H9 (cell line): Measurements from ENCODE around the gene RGSL1. TPM values are rescaled to one million over a fixed set of nuclear protein-coding genes. Genes with fewer than 3 reads are reported as not detected.

Experiments used
- DNase-seq: peaks from one replicate; pipeline ENCODE4 v3.0.0-alpha.2; 2017
- H2AFZ ChIP-seq: one replicate; pipeline ENCODE4 v1.6.1; 2013; ENCODE audit warnings: mild to moderate bottlenecking, low read length, control low read depth, moderate library complexity
- H2AK5ac ChIP-seq: 2 replicates; pipeline ENCODE4 v1.6.1; 2013; ENCODE audit warnings: low read length, control low read depth, mixed read lengths; ENCODE audit not compliant: insufficient read length
- H2BK120ac ChIP-seq: one replicate; pipeline ENCODE4 v1.6.1; 2013; ENCODE audit warnings: low read depth, mild to moderate bottlenecking, low read length, control low read depth, inconsistent platforms; ENCODE audit not compliant: poor library complexity, severe bottlenecking
- H2BK12ac ChIP-seq: 2 replicates; pipeline ENCODE4 v1.6.1; 2013; ENCODE audit warnings: low read length, control low read depth, mixed read lengths, low read depth; ENCODE audit not compliant: insufficient read length
- H2BK15ac ChIP-seq: 2 replicates; pipeline ENCODE4 v1.6.1; 2013; ENCODE audit warnings: low read depth, low read length, control low read depth
- H2BK20ac ChIP-seq: one replicate; pipeline ENCODE4 v1.6.1; 2013; ENCODE audit warnings: low read depth, mild to moderate bottlenecking, low read length, control low read depth, inconsistent platforms; ENCODE audit not compliant: poor library complexity, severe bottlenecking
- H2BK5ac ChIP-seq: 2 replicates; pipeline ENCODE4 v1.6.1; 2013; ENCODE audit warnings: low read length, control low read depth, mixed read lengths; ENCODE audit not compliant: insufficient read length
- H3K14ac ChIP-seq: 2 replicates; pipeline ENCODE4 v1.6.1; 2013; ENCODE audit warnings: low read length, control low read depth; ENCODE audit not compliant: insufficient read depth
- H3K18ac ChIP-seq: 2 replicates; pipeline ENCODE4 v1.6.1; 2013; ENCODE audit warnings: low read depth, mild to moderate bottlenecking, mixed read lengths, low read length, control low read depth; ENCODE audit not compliant: insufficient read length
- H3K23ac ChIP-seq: 2 replicates; pipeline ENCODE4 v1.6.1; 2013; ENCODE audit warnings: low read length, control low read depth, mixed read lengths, low read depth; ENCODE audit not compliant: insufficient read length
- H3K23me2 ChIP-seq: 2 replicates; pipeline ENCODE4 v1.6.1; 2013; ENCODE audit warnings: low read depth, mild to moderate bottlenecking, mixed read lengths, low read length, control low read depth; ENCODE audit not compliant: insufficient read length, poor library complexity, severe bottlenecking
- H3K27ac ChIP-seq: 2 replicates; pipeline ENCODE4 v1.5.1; 2013; ENCODE audit warnings: low read length, control low read depth, mixed read lengths, low read depth; ENCODE audit not compliant: insufficient read length
- H3K27me3 ChIP-seq: 2 replicates; pipeline ENCODE4 v1.6.1; 2013; ENCODE audit warnings: low read length, control low read depth, inconsistent platforms; ENCODE audit not compliant: insufficient read depth
- H3K4ac ChIP-seq: 2 replicates; pipeline ENCODE4 v1.6.1; 2013; ENCODE audit warnings: low read depth, mild to moderate bottlenecking, control low read depth, inconsistent platforms, low read length, moderate library complexity
- H3K4me1 ChIP-seq: 2 replicates; pipeline ENCODE4 v1.6.1; 2013; ENCODE audit warnings: low read length, control low read depth, inconsistent platforms; ENCODE audit not compliant: insufficient read depth
- H3K4me2 ChIP-seq: 2 replicates; pipeline ENCODE4 v1.6.1; 2013; ENCODE audit warnings: low read length, control low read depth, mixed read lengths; ENCODE audit not compliant: insufficient read length, insufficient read depth
- H3K56ac ChIP-seq: 2 replicates; pipeline ENCODE4 v1.6.1; 2013; ENCODE audit warnings: low read depth, mild to moderate bottlenecking, mixed read lengths, low read length, control low read depth; ENCODE audit not compliant: insufficient read length
- H3K79me1 ChIP-seq: 2 replicates; pipeline ENCODE4 v1.6.1; 2013; ENCODE audit warnings: low read depth, mild to moderate bottlenecking, moderate library complexity, low read length, control low read depth, inconsistent platforms; ENCODE audit not compliant: insufficient read depth, poor library complexity, severe bottlenecking
- H3K79me2 ChIP-seq: 2 replicates; pipeline ENCODE4 v1.6.1; 2013; ENCODE audit warnings: low read length, control low read depth, inconsistent platforms; ENCODE audit not compliant: insufficient read depth
- H3K9ac ChIP-seq: 2 replicates; pipeline ENCODE4 v1.6.1; 2013; ENCODE audit warnings: low read length, control low read depth, mixed read lengths; ENCODE audit not compliant: insufficient read length; ENCODE audit errors: extremely low read depth
- H3K9me3 ChIP-seq: one replicate; pipeline ENCODE4 v1.6.1; 2013; ENCODE audit warnings: low read depth, low read length, inconsistent platforms; ENCODE audit not compliant: control insufficient read depth
- H3T11ph ChIP-seq: one replicate; pipeline ENCODE4 v1.6.1; 2013; ENCODE audit warnings: mild to moderate bottlenecking, low read length, control low read depth, inconsistent platforms
- H4K20me1 ChIP-seq: one replicate; pipeline ENCODE4 v1.6.1; 2013; ENCODE audit not compliant: control insufficient read depth, insufficient read length, insufficient read depth
- H4K5ac ChIP-seq: 2 replicates; pipeline ENCODE4 v1.6.1; 2013; ENCODE audit warnings: low read depth, mild to moderate bottlenecking, mixed read lengths, low read length, control low read depth; ENCODE audit not compliant: insufficient read length
- H4K8ac ChIP-seq: replicated peaks from 2 replicates; pipeline ENCODE4 v1.6.1; 2013; ENCODE audit warnings: low read length, control low read depth, mixed read lengths, low read depth; ENCODE audit not compliant: insufficient read length
- H4K91ac ChIP-seq: 2 replicates; pipeline ENCODE4 v1.6.1; 2013; ENCODE audit warnings: low read depth, mild to moderate bottlenecking, moderate library complexity, mixed read lengths, low read length, control low read depth; ENCODE audit not compliant: insufficient read length
- H3K27ac Mint-ChIP-seq, 3 experiments: 2 replicates in 2 of 3; 3 replicates in 1 of 3; pipeline ENCODE4 v1.8.0; 2020 to 2021; ENCODE audit warnings: mixed read lengths in 3 of 3, mild to moderate bottlenecking in 1 of 3, moderate library complexity in 1 of 3
- H3K27me3 Mint-ChIP-seq: 2 replicates; pipeline ENCODE4 v1.8.0; 2021; ENCODE audit warnings: low read depth, mild to moderate bottlenecking, moderate library complexity, mixed read lengths
- H3K36me3 Mint-ChIP-seq, 3 experiments: 2 replicates in 2 of 3; 3 replicates in 1 of 3; pipeline ENCODE4 v1.8.0; 2020 to 2021; ENCODE audit warnings: low read depth in 3 of 3, mixed read lengths in 3 of 3; ENCODE audit not compliant: insufficient read depth in 1 of 3
- H3K4me1 Mint-ChIP-seq, 2 experiments: 2 replicates each; pipeline ENCODE4 v1.8.0; 2020; ENCODE audit warnings: mixed read lengths in 2 of 2
- H3K4me3 Mint-ChIP-seq, 2 experiments: 2 replicates in 1 of 2; 3 replicates in 1 of 2; pipeline ENCODE4 v1.8.0; 2020 to 2021; ENCODE audit warnings: mild to moderate bottlenecking in 2 of 2, mixed read lengths in 2 of 2, moderate library complexity in 1 of 2
- H3K9me3 Mint-ChIP-seq, 2 experiments: 2 replicates in 1 of 2; 3 replicates in 1 of 2; pipeline ENCODE4 v1.8.0; 2020; ENCODE audit warnings: mild to moderate bottlenecking in 2 of 2, mixed read lengths in 2 of 2, moderate library complexity in 1 of 2
- total RNA-seq: library from RNA; stranded (reverse); gene quantifications from 2 replicates; pipeline ENCODE4 v1.2.1, GENCODE V29; 2021
- TF ChIP-seq, protein P1 (sequence below): fragments of 200-600 bp; sonication (generic); conservative IDR thresholded peaks from 3 replicates; pipeline ENCODE4 v1.8.0; 2021; ENCODE audit warnings: antibody characterized with exemption, mild to moderate bottlenecking

The RGSL1 gene
- total RNA-seq, 1 experiment from 2014 or later: not detected

DNA sequence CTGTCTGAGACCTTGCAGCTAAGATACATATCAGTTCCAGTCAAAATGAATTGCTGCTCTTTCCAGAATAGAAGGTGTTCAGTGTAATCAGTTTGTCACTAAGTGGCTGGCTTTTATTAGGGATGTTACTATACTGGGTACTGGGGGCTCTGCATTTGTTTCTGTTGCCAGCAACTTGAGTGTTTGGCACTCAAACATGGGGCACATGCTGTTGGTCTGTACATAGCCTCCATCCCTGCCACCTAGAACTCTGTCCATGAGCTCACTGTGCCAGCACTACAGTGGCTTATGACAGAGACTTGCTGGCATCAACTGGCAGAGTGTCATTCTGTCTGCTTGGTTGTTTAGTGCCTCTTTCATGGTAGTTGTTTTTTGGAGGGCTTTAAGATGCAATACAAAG, 45.1 kb downstream of the RGSL1 start:
- Histone ChIP-seq H3K4ac (no peak overlapping the region), H3K27me3 (no peaks in the 10 kb centered on the region), H2BK5ac (no peak overlapping the region), H4K5ac (no peak overlapping the region), H3K27ac (no peak overlapping the region), H2AK5ac (no peak overlapping the region), H3K9me3 (no peaks in the 10 kb centered on the region), H2AFZ (no peak overlapping the region), H3K18ac (no peak overlapping the region), H3T11ph (no peak overlapping the region), H2BK15ac (no peak overlapping the region), H4K8ac (no peak overlapping the region), H3K9ac (no peak overlapping the region), H3K4me1 (no peaks in the 10 kb centered on the region), H3K4me2 (no peak overlapping the region), H3K56ac (no peak overlapping the region), H2BK20ac (no peak overlapping the region), H3K79me2 (no peaks in the 10 kb centered on the region), H3K14ac (no peak overlapping the region), H3K79me1 (no peaks in the 10 kb centered on the region), H3K23me2 (no peaks in the 10 kb centered on the region), H2BK12ac (no peak overlapping the region), H4K20me1 (no peaks in the 10 kb centered on the region), H2BK120ac (no peak overlapping the region), H4K91ac (no peak overlapping the region), H3K23ac (no peak overlapping the region)
- Mint-ChIP-seq H3K4me1 (no peaks in the 10 kb centered on the region), H3K9me3 (no peaks in the 10 kb centered on the region), H3K27ac (no peak overlapping the region), H3K36me3 (no peaks in the 10 kb centered on the region), H3K27me3 (peaks cover 3% of the 10 kb centered on the region), H3K4me3 (no peak overlapping the region)
- DNase-seq: no peak
- TF ChIP-seq, protein P1, sequence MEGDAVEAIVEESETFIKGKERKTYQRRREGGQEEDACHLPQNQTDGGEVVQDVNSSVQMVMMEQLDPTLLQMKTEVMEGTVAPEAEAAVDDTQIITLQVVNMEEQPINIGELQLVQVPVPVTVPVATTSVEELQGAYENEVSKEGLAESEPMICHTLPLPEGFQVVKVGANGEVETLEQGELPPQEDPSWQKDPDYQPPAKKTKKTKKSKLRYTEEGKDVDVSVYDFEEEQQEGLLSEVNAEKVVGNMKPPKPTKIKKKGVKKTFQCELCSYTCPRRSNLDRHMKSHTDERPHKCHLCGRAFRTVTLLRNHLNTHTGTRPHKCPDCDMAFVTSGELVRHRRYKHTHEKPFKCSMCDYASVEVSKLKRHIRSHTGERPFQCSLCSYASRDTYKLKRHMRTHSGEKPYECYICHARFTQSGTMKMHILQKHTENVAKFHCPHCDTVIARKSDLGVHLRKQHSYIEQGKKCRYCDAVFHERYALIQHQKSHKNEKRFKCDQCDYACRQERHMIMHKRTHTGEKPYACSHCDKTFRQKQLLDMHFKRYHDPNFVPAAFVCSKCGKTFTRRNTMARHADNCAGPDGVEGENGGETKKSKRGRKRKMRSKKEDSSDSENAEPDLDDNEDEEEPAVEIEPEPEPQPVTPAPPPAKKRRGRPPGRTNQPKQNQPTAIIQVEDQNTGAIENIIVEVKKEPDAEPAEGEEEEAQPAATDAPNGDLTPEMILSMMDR: no peak
